CD4-positive, alpha-beta T cell treated with Interleukin-4 for 4 hours (primary cell): ENCODE data around the gene COL9A1.
"Not testable (repeated sequence)": the region's sequence is repeated elsewhere in the genome, so short reads cannot be mapped to it uniquely, and the experiment has no call there.

Experiments
- DNase-seq: peaks from one replicate; pipeline ENCODE4 v3.0.0-alpha.2; 2020

COL9A1 gene

DNA sequence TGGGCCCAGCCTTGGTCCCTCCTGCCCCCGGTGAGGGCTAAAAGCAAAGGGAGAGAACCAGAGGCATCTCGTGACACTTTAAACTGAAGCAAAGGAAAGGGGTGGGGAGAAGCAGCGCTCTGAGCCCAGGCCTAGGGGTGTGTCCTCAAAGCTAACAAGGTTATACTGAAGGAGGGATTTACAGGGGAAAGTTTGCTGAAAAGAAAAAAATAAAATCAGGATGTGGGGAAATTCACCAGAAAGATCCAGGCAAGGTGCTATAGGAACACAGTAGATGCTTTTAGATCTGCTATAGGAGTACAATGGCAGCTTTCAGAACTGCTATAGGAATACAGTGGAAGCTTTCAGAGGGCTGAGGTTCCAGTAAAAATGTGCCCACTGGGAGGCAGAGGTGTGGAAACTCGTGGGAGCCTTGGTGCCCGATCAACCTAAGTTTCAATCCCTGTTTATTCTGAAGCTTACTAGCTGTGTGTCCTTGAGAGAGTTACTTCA lies at the start of gene COL9A1:
Gene COL9A1 (minus strand): TSS at position 51 of the 492 bp plus-strand sequence. CDS start 160 bp downstream, outside the sequence.
- no peak for DNase-seq

DNA sequence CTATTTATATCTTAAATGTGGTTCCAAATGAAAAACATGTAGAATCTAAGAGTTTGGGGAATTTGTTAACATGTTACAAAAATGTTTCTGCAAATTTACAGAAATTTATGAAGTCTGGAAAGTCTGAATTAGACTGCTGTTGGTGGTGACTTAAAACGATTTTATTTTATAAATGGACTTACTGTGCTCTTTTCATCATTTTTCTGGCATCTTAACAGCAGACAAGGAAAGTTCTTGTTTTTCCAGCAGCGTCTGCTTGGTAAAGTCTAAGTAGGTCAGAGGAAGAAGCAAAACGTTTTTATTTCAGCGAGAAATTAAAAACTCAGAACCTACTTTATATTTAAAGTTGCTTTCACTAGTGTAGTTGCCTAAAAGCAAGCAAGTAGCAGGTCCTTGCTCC lies 48.6 kb upstream of the COL9A1 start:
- no peak for DNase-seq

DNA sequence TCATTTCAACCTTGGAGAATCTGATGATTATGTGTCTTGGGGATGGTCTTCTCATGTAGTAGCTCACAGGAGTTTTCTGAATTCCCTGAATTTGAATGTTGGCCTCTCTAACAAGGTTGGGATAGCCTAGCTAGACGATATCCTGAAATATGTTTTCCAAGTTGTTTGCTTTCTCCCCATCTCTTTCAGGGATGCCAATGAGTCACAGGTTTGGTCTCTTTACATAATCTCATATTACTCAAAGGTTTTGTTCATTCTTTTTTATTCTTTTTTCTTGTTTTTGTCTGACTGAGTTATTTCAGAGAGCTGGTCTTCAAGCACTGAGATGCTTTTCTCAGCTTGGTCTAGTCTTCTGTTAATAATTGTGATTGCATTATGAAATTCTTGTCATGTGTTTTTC lies 42.7 kb upstream of the COL9A1 start:
- DNase-seq, result no peak

DNA sequence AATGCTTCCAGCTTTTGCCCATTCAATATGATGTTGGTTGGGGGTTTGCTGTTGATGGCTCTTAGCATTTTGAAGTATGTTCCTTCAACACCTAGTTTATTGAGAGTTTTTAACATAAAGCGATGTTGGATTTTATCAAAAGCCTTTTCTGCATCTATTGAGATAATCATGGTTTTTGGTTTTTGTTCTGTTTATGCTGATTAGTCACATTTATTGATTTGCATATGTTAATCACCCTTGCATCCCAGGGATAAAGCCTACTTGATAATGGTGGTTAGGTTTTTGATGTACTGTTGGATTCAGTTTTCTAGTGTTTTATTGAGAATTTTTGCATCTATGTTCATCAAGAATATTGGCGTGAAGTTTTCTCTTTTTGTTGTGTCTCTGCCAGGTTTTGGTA lies 40.4 kb upstream of the COL9A1 start:
- DNase-seq, result no peak

DNA sequence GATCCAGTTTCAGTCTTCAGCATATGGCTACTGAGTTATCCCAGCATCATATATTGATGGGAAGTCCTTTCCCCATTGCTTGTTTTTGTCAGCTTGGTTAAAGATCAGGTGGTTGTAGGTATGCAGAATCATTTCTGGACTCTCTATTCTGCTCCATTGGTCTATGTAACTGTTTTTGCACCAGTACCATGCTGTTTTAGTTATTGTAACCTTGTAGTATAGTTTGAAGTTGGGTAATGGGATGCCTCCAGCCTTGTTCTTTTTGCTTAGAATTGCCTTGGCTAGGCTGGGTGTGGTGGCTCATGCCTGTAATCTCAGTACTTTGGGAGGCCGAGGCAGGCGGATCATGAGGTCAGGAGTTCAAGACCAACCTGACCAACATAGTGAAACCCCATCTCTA lies 36.9 kb upstream of the COL9A1 start:
- DNase-seq, result not testable (repeated sequence)

DNA sequence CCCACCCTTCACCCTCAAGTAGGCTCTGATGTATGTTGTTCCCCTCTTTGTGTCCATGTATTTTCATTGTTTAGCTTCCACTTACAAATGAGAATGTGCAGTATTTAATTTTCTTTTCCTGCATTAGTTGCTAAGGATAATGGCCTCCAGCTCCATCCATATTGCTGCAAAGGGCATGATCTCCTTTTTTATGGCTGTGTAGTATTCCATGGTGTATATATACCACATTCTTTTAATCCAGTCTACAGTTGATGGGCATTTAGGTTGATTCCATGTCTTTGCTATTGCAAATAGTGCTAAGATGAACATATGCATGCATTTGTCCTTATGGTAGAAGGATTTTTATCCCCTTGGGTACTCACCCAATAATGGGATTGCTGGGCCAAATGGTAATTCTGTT lies 35.9 kb upstream of the COL9A1 start:
- no peak for DNase-seq

DNA sequence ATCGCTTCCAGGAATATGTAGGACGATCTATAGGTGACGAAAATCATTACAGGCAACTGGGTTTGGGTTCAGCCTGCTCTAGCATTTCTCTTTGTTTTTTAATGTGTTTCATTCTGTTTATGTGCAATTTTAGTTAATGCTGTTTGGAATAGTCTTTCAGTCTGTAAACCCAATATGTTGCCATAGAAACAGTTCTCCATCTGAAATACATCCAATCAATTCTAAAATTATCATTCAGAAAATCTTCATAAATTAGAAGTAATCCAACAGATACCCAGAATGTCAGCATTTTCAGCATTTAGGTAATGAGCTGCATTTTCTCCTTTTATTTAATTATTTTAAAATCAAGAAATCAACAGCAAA lies 34.8 kb upstream of the COL9A1 start:
- DNase-seq, result no peak

DNA sequence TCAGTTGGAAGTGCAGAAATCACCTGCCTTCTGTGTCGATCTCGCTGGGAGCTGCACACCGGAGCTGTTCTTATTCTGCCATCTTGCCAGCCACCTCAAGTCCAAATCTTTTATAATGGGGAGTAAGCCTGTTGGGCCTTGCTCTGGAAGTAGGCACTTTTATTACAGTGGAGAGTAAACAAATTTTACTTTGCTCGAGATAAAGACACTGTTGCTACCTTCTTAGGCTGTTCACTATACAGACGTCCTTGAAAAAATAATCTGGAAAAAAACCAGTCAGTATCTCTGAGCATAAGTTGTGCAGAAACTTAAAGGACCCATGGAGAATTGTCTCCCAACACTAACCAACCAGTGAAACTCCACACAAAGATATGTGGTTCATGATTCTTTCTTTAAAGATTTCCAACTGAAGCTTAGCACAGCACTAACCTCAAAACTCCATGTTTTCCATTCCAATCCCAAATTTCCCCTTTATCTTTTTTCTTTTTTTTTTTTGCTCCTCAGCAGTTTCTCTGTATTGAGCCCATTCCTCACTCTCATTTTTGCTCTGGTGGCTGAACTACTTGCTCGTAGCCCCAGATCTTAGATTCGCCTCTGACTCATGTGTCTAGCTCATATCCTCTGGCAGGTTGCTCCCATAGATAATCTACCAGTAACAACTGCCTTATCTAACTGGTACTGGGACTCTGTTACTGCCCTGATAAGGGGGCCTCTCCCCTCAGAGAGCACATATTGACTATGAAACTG lies 34.3 kb upstream of the COL9A1 start:
- no peak for DNase-seq

DNA sequence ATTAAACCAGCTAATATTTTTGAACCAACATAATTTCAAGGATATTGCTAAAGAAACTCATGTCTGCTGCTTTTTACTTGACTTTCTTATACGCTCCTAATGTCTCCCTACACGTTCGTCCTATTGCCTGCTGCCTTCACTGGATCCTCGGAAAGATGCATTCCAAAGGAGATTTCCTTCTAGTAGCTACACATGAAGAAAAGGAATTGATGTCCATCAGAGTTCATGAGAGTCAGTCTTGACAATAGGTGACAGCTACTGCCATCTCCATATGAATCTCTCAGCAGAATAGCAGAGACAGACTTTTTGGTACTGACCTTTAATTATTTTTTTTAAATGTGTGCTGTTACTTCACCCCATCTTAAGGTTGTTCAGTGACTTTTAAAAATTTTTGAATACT lies 24.2 kb upstream of the COL9A1 start:
- no peak for DNase-seq

DNA sequence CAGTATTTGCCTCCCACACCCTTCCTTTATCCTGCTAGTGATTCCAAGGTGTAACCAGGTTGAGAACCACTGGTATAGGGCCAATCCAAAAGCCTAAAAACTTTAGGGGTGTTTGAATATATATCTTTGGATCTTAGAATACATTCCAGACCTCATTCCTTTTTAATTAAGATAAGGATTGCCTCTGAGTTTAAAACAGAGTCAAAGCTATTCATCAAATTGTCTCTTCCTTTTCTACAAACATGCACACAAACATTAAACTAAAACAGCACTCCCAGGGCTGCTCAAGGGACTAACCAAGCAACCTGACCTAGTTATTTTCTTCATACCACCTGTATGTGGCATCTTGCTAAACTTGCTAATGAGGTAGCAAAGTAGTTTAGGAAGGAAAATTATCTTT lies 22.1 kb upstream of the COL9A1 start:
- DNase-seq, result no peak

DNA sequence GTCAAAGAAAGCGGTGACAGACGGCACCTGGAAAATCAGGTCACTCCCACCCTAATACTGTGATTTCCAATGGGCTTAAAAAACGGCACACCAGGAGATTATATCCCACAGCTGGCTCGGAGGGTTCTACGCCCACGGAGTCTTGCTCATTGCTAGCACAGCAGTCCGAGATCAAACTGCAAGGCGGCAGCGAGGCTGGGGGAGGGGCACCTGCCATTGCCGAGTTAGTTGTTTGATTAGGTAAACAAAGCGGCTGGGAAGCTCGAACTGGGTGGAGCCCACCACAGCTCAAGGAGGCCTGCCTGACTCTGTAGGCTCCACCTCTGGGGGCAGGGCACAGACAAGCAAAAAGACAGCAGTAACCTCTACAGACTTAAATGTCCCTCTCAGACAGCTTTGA lies 14.9 kb upstream of the COL9A1 start:
- not testable (repeated sequence) for DNase-seq

DNA sequence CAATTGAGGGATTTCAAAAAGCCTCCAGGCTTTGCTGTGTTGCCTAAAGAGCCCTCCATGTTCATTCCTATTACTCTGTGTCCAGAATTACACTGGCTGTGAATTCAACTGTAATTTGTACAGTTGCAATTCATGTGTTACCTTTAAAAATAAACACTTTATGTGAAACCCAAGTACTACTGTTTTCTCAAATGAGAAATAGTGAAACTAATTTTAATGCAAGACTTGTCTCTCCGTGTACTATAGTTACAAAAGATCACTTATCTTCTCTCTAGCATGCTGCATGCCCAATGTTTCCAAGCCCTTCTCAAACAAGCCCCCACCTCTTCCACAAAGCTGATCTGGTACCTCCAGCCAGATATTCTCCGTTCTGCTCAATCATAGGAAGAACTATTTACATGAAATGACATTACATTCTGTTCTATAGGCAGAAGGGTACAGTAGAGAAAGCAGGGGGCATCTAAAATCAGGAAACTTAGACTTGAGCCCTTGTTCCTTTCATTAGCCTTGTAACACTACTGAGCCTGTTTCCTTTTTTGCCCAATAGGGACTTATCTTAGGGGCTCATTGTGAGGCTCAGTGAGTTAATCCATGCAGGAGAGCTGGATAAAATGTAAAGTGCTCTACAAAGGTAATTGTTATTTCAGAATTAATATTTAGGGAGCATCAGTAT lies 12.3 kb upstream of the COL9A1 start:
- DNase-seq, result no peak

DNA sequence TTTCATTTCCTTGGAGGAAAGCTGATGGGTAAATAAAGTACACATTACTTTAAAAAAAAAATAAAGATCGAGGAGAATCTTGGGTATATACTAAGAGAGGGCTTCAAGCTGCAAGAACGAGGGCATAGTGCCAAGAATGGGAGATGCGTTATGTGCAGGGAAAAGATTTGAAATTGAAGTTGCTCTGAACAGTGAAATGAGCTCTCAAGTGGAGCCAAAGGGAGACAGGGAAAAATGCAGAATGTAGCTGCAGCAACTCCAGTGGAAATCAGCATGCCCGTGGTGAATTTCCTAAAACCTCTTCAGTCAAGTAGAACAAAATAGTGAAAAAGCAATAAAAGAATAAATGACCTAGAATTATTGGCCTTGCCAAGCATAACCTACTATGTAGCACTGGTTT lies 11.4 kb upstream of the COL9A1 start:
- DNase-seq, result no peak

DNA sequence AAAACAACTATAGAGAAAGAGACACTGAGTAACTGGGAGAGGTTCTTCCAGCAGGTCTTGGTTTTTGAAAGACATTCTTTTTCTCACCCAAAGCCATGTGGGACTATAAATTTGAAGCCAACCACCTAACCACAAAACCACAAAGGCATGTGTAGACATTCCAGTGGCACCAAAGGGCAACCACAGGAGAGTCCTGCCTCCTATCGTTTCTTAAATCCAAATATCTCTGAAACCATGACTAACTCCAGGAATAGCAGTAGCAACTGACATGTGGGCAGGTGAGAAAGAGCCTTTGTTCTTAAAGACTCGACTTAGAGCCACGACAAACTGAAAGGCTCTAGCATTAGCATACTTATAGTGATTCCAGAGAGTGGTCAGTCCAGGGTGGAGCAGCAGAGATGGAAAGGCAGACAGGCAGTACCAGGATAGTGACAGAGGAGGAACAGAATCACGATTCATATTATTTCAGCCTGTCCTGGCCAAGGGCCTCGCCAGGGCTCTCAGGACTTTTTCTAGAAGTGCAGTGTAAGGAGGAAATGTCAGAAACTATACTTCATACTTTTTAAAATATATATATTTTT lies 9.4 kb upstream of the COL9A1 start:
- no peak for DNase-seq

DNA sequence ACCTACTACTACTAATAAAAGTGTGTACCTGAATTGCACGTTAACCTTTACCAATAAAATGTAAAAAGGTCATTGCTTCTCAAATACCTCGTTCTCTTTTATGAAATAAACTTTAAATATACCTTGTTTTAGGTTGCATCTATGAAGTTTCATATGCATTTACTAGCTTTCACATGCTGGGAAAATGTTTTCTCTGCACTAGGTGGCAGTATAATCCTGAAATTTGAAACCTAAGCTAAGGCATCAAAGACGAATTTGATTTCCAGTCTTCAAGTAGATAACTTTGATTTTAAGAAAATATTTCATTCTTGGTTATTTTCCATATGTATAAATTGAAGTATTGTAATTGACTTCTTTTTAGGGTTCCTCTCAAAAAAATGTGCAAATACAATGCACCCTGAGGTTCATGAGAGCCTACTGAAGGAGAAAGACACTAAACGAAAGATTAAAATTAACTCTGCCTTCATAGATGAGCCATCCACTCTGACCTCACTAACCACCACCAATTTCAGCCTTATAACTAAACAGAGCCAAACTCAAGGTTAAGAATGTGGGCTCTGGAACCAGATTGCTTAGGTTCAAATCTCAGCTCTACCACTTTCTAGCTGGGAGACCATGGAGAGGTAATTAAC lies 7.3 kb upstream of the COL9A1 start:
- DNase-seq, result peak; percentile 23

DNA sequence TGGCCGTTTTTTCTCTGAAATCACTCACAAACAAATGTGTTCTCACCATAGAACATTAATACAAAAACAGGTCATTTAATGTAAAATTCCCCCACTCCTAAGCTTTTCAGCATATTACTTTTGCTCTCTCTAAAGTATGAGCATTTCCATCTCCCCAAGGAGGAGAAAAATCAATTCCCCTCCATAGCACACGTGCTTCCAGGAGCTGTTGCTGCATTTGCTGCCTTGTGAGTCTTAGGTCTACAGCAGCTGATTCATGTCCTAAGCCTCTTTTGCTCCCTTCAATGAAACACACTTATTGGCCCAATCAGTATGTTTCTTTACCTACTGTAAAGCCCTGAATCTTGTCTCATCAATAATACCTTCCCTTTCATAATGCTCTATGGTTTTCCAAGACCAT lies 6.4 kb upstream of the COL9A1 start:
- DNase-seq, result no peak

DNA sequence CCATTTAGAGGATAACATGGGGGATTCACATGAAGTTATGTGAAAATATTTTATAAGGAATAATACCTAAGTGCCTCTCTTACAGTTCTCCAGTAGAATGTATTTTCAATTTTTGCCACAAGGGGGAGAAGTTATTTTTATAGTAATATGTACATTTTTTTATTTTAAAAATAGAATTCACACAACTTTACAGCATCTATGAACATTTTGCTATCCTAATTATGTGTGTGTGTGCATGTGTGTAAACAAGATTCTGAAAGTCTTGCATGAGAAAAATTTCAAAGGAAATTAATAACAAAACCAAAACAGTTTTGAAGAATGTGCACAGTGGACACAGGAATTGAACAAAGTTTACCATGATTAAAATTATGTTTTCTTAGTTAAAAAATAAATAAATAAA lies 5.3 kb upstream of the COL9A1 start:
- DNase-seq, result peak; percentile 3

DNA sequence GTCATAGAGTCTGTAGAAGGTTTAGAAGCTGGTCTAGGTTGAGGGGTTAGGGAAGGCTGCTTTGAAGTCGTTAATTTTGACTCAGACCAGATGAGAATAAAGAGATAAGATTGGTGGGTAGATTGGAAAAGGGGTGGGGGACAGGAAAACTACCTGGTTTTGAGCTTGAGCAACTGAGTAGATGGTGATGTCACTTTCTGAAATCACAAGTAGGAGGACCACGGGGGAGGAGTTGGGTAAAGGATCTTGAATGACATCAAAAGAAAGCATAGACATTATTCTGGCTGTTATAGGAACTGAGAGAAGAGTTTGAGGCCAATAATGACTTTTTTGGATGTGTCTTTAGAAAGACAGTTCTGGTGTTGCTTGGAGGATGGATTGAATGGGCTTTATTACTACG lies 4.1 kb upstream of the COL9A1 start:
- DNase-seq, result no peak

DNA sequence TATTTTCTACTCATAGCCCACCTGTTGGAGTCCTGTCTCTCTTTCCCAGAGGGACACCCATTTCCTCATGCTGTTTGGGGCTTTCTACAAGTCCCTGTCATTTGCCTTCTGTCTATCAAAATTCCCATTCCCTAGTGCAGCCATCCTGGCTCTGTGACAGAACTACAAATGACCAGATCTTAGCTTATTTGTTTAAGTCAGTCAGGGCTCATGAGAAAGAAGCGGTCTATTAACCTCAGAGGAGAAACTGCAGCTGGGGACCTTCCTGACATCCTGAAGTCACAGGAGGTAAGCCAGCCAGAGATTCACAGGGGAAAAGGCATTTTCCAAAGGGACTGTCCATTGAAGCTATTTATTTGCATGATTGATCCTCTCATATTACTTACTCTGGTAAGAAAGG lies 1.7 kb upstream of the COL9A1 start:
- no peak for DNase-seq

DNA sequence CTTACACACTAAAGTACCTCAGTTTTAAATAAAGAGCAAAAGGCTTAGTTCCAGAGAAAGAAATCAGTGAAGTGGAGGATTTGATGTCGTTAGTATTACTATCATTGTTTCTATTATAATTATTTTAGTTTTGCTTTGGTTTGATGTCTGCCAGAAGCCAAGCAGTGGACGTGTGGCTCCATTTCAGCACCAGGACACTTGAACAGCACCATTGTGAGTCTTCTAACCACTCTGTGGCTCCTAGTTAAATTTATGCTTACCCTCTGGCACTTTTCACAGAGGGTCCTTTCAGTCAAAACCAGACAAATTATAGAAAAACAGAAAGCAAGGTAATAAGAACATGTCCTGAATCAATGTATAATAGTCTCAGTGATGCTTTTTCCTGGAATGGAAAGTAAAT lies 3.4 kb downstream of the COL9A1 start:
- DNase-seq, result no peak

DNA sequence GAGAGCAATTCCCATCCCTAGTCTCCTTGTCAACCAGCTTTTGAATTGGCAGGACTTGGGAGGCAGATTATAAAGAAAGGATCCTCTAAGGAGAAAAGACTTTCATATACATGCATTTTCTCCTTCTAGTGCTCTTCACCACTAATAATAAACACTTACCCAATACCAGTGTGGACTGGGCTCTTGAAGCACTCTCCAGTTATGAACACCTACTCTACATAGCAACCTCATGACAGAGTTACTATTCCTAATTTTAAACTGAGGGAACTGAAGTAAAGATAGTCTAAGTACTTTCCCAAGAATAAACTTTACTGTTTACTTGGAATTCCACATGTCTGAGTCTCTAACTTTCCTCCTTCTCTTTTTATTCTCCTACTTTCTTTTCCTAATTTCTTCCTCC lies 4.8 kb downstream of the COL9A1 start:
- no peak for DNase-seq

DNA sequence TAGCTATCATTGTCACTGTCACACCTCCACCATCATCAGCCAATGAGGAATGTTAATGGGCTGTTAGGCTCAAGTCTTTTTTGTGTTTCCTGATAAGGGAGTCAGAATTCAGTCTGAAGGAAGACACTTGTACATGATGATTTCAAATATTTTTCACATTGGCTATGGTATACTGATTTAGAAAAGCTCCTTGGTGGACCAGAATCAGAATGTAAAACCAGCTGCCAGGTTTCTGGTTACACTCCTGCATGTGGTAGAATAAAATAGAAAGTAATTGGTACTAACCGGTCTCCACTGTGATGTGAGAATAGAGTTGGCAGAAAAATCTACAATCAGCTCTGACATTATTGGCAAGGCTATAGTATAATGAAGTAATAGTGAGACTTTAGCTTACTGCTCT lies 10.7 kb downstream of the COL9A1 start:
- no peak for DNase-seq

DNA sequence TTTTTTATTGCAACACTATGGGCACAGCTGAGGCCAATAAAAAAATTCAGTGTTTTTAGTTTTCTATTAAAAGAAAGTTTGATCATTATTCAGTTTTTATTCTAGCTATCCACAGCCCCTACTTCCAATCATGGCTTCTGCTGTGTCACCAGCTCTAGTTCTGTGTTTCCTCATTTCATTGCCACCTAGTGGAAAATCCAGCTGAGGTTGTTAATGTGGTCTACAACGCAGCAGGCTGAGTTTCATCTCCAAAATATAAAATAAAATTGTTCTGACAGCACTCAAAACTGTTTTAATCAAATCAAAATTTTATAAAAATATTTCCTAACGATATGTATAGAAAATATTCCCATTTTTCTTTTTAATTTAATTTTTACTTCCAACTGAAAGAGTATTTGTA lies 13.6 kb downstream of the COL9A1 start:
- no peak for DNase-seq

DNA sequence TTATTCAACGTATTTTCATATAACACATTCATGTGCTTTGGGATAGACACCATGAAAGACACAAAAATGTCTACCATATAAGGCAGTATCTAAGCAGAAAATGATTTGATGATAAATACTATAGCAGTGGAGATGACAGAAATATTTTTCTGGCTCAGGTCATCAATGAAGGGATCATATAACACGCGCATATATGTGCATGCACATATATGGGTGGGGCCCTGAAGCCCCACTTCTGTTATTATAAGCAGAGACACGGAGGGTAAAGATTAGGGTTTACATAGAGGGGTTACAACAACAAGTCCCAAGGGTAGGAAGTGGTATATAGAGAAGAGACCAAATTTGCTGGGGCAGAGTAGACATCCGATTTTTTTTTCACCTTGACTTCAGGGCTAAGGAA lies 16.0 kb downstream of the COL9A1 start:
- DNase-seq, result no peak
